ENCODE measurements around the gene LRRIQ1. TPM values are rescaled to one million over a fixed set of nuclear protein-coding genes. Genes with fewer than 3 reads are reported as not detected.
"Not testable (repeated sequence)": the region's sequence is repeated elsewhere in the genome, so short reads cannot be mapped to it uniquely, and the experiment has no call there.

LRRIQ1 gene
- 1 to 10 TPM in 2 of 12 donors, under 1 TPM in 8, not detected in 2; 0.32 to 1.9 (median 0.64) TPM for polyA plus RNA-seq (ENCODE audit: insufficient read length in 12 of 12)
- long read RNA-seq, donor 1, result 0 reads
- long read RNA-seq, donor 2, result 0 reads
- long read RNA-seq, donor 3, result 0 reads
- long read RNA-seq, donor 4, result 0 reads
- long read RNA-seq, donor 5, result 0 reads
- long read RNA-seq, donor 6, result 0 reads
- long read RNA-seq, donor 7, result 0 reads
- long read RNA-seq, donor 8, result 0 reads
- long read RNA-seq, donor 9, result 0 reads
- long read RNA-seq, donor 10, result 0 reads
- long read RNA-seq, donor 11, result 0 reads

- peak; percentile 85 for DNase-seq
These were observed at the start of gene LRRIQ1, which contains the start of gene TSPAN19 for GRCh38 chr12:85036234-85036707. LRRIQ1 (plus strand) TSS chr12:85036351; CDS start chr12:85038177, 1,826 bp downstream. TSPAN19 (minus strand) TSS chr12:85036277; CDS start chr12:85029946, 6,331 bp downstream.

- DNase-seq, result peak; percentile 3
These were observed 49.6 kb upstream of the LRRIQ1 start for GRCh38 chr12:84986586-84986985.

- DNase-seq, result no peak
These were observed 41.7 kb upstream of the LRRIQ1 start for GRCh38 chr12:84994426-84994825.

GRCh38 chr12:84995641-84996040 is 40.5 kb upstream of the LRRIQ1 start:
- no peak for DNase-seq

GRCh38 chr12:84996759-84997158 is 39.4 kb upstream of the LRRIQ1 start:
- DNase-seq, result no peak

- DNase-seq, result no peak
These were observed 37.8 kb upstream of the LRRIQ1 start for GRCh38 chr12:84998341-84998740.

- no peak for DNase-seq
These were observed 35.4 kb upstream of the LRRIQ1 start for GRCh38 chr12:85000729-85001128.

- DNase-seq, result no peak
These were observed 33.3 kb upstream of the LRRIQ1 start for GRCh38 chr12:85002778-85003296.

- DNase-seq, result no peak
These were observed 31.9 kb upstream of the LRRIQ1 start for GRCh38 chr12:85004204-85004603.

GRCh38 chr12:85005047-85005446 is 31.1 kb upstream of the LRRIQ1 start:
- not testable (repeated sequence) for DNase-seq

- DNase-seq, result no peak
These were observed 30.5 kb upstream of the LRRIQ1 start for GRCh38 chr12:85005615-85006014.

GRCh38 chr12:85006206-85006605 is 29.9 kb upstream of the LRRIQ1 start:
- DNase-seq, result no peak

- DNase-seq, result no peak
These were observed 28.3 kb upstream of the LRRIQ1 start for GRCh38 chr12:85007836-85008235.

- no peak for DNase-seq
These were observed 19.7 kb upstream of the LRRIQ1 start for GRCh38 chr12:85016413-85016812.

- DNase-seq, result no peak
These were observed 19.0 kb upstream of the LRRIQ1 start for GRCh38 chr12:85017133-85017532.

GRCh38 chr12:85017618-85018017 is 18.5 kb upstream of the LRRIQ1 start:
- no peak for DNase-seq

GRCh38 chr12:85018098-85018497 is 18.1 kb upstream of the LRRIQ1 start:
- no peak for DNase-seq

- peak; percentile 15 for DNase-seq
These were observed 6.7 kb upstream of the LRRIQ1 start for GRCh38 chr12:85029456-85029855.

GRCh38 chr12:85036733-85037132 is 582 bp downstream of the LRRIQ1 start:
- no peak for DNase-seq

- no peak for DNase-seq
These were observed 5.2 kb downstream of the LRRIQ1 start for GRCh38 chr12:85041395-85041794.

GRCh38 chr12:85043829-85044228 is 7.7 kb downstream of the LRRIQ1 start:
- DNase-seq, result no peak

GRCh38 chr12:85057370-85057963 is 21.3 kb downstream of the LRRIQ1 start:
- DNase-seq, result peak; percentile 41

GRCh38 chr12:85058339-85058738 is 22.2 kb downstream of the LRRIQ1 start:
- DNase-seq, result no peak
